GM18505 (cell line): ENCODE data around the gene IL24.

Source experiments
- ATAC-seq: cut with Tn5 transposase; IDR thresholded peaks from one replicate; pipeline ENCODE4 v1.9.1; 2021; ENCODE audit not compliant: unreplicated experiment
- POLR2A ChIP-seq: IDR thresholded peaks from 4 replicates; pipeline ENCODE4 v1.6.1; 2011; ENCODE audit warnings: borderline replicate concordance; ENCODE audit not compliant: insufficient read depth, insufficient read length; ENCODE audit errors: extremely low read depth

The IL24 gene

DNA sequence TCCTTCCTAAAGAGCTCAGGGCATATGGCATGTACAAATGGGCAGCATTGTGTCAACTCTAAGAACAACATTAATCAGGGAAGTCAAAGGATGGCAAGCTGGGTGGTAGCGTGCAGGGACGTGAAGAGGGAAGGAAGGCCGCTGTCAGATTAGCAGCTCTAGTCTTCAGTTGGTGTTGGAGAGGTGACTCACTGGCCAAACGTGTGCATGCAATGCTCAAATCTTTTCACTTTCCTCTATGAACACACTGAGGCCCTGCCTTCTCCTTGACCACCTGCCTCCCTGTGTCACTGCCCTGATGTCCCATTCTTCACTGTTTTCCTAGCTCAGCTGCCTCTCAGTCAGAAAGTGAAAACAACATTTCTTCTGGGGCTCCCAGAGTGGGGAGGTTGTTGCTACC, 54.9 kb downstream of the IL24 start:
- TF ChIP-seq POLR2A, result no peak
- ATAC-seq, result no peak

- ATAC-seq, result no peak
- TF ChIP-seq POLR2A, result no peak
These were observed 55.9 kb downstream of the IL24 start for GRCh38 chr1:206953126-206953525.

DNA sequence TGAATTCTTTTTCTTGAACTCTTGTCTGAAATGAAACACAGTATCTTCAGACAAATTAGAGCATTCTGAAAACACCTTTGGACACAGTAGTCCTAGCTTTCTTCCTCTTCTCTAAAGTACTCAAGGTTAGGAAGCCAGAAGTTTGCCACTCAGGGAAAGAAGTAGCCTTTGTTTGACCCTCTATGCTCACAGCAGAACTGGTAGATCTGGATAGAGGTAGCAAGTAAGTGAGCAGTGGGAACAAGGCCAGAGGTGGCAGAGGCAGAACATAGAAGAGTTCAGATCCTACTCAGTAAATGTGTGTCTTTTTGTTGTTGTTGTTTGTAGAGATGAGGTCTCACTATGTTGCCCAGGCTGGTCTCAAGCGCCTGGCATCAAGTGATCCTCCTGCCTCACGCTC, 56.4 kb downstream of the IL24 start:
- ATAC-seq, result no peak
- TF ChIP-seq POLR2A, result no peak
